Upper lobe of left lung (tissue), 4 donors: ENCODE measurements around the gene PLEKHG4.

ENCODE experiments used
- EP300 ChIP-seq, 4 donors: sonication (generic); formaldehyde crosslinking; IDR thresholded peaks; one replicate each; pipeline ENCODE4 v1.5.1; 2017; ENCODE audit warnings: antibody characterized with exemption in 4 of 4, control low read depth in 2 of 4
- POLR2A ChIP-seq, 4 donors: fragments of 450-650 bp; IDR thresholded peaks; one replicate each; pipeline ENCODE4 v1.5.1; 2016 to 2017; ENCODE audit warnings: antibody characterized with exemption in 4 of 4, mild to moderate bottlenecking in 2 of 4
- TF ChIP-seq, protein P1 (sequence below), 6 experiments: fragments of 450-650 bp in 4 of 6; fragments of 200-600 bp in 2 of 6; sonication (generic) in 2 of 6; IDR thresholded peaks; one replicate each; pipeline ENCODE4 v1.5.1; 2016 to 2019; ENCODE audit warnings: antibody characterized with exemption in 6 of 6

DNA sequence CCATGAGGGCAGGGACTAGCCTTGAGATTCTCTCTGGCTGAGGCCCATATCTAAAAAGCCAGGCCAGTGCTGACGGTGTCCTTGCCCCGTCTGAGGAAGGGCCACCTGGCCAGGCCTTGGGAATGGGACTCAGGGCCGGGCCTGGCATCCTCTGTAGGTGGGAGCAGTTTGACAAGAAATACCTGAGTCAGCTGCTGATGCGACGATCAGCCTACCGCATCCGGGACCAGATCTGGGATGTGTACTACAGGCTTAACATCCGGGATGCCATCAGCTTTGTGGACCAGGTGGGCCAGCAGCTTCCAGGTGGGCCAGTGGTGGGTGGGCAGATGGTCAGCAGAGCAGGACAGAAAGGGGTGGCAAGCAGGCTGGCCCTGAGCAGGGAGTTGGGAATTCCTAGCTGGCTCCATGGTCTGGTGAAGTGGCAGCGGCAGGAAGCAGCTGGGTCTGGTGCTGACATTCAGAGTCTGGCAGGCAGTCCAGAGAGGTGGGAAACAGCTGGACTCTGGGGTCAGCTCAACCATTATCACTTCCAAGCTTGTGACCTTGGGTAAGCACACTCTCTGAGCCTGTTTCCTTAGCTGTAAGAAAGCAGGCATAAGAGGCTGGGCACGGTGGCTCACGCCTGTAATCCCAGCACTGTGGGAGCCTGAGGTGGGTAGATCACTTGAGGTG, 21.0 kb upstream of the PLEKHG4 start:
- TF ChIP-seq, protein P1, sequence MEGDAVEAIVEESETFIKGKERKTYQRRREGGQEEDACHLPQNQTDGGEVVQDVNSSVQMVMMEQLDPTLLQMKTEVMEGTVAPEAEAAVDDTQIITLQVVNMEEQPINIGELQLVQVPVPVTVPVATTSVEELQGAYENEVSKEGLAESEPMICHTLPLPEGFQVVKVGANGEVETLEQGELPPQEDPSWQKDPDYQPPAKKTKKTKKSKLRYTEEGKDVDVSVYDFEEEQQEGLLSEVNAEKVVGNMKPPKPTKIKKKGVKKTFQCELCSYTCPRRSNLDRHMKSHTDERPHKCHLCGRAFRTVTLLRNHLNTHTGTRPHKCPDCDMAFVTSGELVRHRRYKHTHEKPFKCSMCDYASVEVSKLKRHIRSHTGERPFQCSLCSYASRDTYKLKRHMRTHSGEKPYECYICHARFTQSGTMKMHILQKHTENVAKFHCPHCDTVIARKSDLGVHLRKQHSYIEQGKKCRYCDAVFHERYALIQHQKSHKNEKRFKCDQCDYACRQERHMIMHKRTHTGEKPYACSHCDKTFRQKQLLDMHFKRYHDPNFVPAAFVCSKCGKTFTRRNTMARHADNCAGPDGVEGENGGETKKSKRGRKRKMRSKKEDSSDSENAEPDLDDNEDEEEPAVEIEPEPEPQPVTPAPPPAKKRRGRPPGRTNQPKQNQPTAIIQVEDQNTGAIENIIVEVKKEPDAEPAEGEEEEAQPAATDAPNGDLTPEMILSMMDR (IDR thresholded peaks at IDR 0.05), result no peak
- TF ChIP-seq POLR2A (IDR thresholded peaks at IDR 0.05) (no peak), EP300 (IDR thresholded peaks at IDR 0.05) (no peak)
